Lung (tissue), 13 donors: ENCODE measurements around the gene ZBTB44. TPM values are rescaled to one million over a fixed set of nuclear protein-coding genes. Genes with fewer than 3 reads are reported as not detected.

Source experiments
- ATAC-seq: fragments of 200-7000 bp; cut with Tn5 transposase; one replicate; pipeline ENCODE4 v1.9.1; 2020; ENCODE audit warnings: moderate number of reproducible peaks; ENCODE audit not compliant: insufficient read depth, low FRiP score
- DNase-seq, 3 donors: peaks; one replicate each; pipeline ENCODE4 v3.0.0-alpha.2; 2013 to 2017
- H3K27ac ChIP-seq, 2 donors: one replicate each; pipeline ENCODE4 v1.5.1; 2013; ENCODE audit warnings: mild to moderate bottlenecking in 2 of 2, moderate library complexity in 2 of 2, control low read depth in 1 of 2, inconsistent platforms in 1 of 2, low read depth in 1 of 2, low read length in 1 of 2
- H3K27me3 ChIP-seq, 3 donors: one replicate each; pipeline ENCODE4 v1.5.1; 2013; ENCODE audit warnings: low read length in 2 of 3; ENCODE audit not compliant: control insufficient read depth in 3 of 3, insufficient read depth in 3 of 3
- H3K36me3 ChIP-seq, 4 donors: one replicate each; pipeline ENCODE4 v1.5.1; 2013; ENCODE audit warnings: low read length in 4 of 4, mild to moderate bottlenecking in 1 of 4, moderate library complexity in 1 of 4; ENCODE audit not compliant: control insufficient read depth in 4 of 4, insufficient read depth in 4 of 4
- H3K4me1 ChIP-seq, 5 donors: one replicate each; pipeline ENCODE4 v1.5.1; 2013; ENCODE audit warnings: low read length in 5 of 5, mild to moderate bottlenecking in 2 of 5, moderate library complexity in 1 of 5; ENCODE audit not compliant: control insufficient read depth in 5 of 5, insufficient read depth in 5 of 5
- H3K4me3 ChIP-seq: one replicate; pipeline ENCODE4 v1.5.1; 2013; ENCODE audit warnings: mild to moderate bottlenecking, control low read depth, moderate library complexity
- H3K9ac ChIP-seq, 2 donors: one replicate each; pipeline ENCODE4 v1.5.1; 2013; ENCODE audit warnings: low read length in 2 of 2, control low read depth in 1 of 2; ENCODE audit not compliant: insufficient read depth in 1 of 2
- H3K9me3 ChIP-seq, 4 donors: one replicate each; pipeline ENCODE4 v1.5.1; 2013; ENCODE audit warnings: low read length in 3 of 4, mild to moderate bottlenecking in 1 of 4, moderate library complexity in 1 of 4; ENCODE audit not compliant: control insufficient read depth in 4 of 4, insufficient read depth in 3 of 4
- WGBS, 2 donors: extraction: QIAGEN DNeasy Blood & Tissue Kit; methylation state at CpG; one replicate each; pipeline ENCODE4 v1.1.7; 2013; 5-methylcytosine and 5-hydroxymethylcytosine counted together
- polyA plus RNA-seq, 2 donors: library from polyadenylated mRNA; stranded (reverse); fragments of 200-250 nt; gene quantifications; one replicate each; pipeline ENCODE4 v1.2.1, GENCODE V29; 2013
- small RNA-seq: library from RNA; depleted of rRNA; stranded (forward); fragments of <200 nt; gene quantifications from one replicate; pipeline ENCODE3, GENCODE V24; 2014; ENCODE audit warnings: low replicate concordance
- total RNA-seq, 2 donors: library from RNA; depleted of rRNA in 1 of 2; stranded (reverse); fragments of >200 nt in 1 of 2; gene quantifications; one replicate each; pipeline ENCODE4 v1.2.1, GENCODE V29; 2014 to 2021
- TF ChIP-seq, protein P1 (sequence below): IDR thresholded peaks from 2 replicates; pipeline ENCODE4 v1.5.1; 2012; ENCODE audit warnings: mild to moderate bottlenecking; ENCODE audit errors: control extremely low read depth, extremely low read depth
- donor health status: control.
- donor health status: control.
- donor health status: Bipolar disorder and iron deficiency.
- donor health status: healthy.
- donor health status: DM: yes; HTN: yes; CAD: no.

ZBTB44 gene
- total and polyA plus RNA-seq, 4 donors: 8.6 to 72.7 (median 20.8) TPM

GRCh38 chr11:130179396-130180306 is 135.1 kb downstream of the ZBTB44 start:
- Histone ChIP-seq H3K9ac (peak overlapping the region in 1 of 2 donors; percentile 13), H3K4me3 (no peak overlapping the region), H3K4me1 (peaks cover 7 to 24% (median 11%) of the 10 kb centered on the region in 5 donors), H3K9me3 (peaks cover 0 to under 1% (median 0%) of the 10 kb centered on the region in 4 donors), H3K27ac (peak overlapping the region in 1 of 2 donors; percentile 28), H3K27me3 (no peaks in the 10 kb centered on the region), H3K36me3 (no peaks in the 10 kb centered on the region)
- 70 to 82% methylated on average over 21 of the region's 21 CpGs for WGBS, 2 donors
- no peak for ATAC-seq
- TF ChIP-seq, protein P1, sequence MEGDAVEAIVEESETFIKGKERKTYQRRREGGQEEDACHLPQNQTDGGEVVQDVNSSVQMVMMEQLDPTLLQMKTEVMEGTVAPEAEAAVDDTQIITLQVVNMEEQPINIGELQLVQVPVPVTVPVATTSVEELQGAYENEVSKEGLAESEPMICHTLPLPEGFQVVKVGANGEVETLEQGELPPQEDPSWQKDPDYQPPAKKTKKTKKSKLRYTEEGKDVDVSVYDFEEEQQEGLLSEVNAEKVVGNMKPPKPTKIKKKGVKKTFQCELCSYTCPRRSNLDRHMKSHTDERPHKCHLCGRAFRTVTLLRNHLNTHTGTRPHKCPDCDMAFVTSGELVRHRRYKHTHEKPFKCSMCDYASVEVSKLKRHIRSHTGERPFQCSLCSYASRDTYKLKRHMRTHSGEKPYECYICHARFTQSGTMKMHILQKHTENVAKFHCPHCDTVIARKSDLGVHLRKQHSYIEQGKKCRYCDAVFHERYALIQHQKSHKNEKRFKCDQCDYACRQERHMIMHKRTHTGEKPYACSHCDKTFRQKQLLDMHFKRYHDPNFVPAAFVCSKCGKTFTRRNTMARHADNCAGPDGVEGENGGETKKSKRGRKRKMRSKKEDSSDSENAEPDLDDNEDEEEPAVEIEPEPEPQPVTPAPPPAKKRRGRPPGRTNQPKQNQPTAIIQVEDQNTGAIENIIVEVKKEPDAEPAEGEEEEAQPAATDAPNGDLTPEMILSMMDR: no peak
- no peak for DNase-seq

DNA sequence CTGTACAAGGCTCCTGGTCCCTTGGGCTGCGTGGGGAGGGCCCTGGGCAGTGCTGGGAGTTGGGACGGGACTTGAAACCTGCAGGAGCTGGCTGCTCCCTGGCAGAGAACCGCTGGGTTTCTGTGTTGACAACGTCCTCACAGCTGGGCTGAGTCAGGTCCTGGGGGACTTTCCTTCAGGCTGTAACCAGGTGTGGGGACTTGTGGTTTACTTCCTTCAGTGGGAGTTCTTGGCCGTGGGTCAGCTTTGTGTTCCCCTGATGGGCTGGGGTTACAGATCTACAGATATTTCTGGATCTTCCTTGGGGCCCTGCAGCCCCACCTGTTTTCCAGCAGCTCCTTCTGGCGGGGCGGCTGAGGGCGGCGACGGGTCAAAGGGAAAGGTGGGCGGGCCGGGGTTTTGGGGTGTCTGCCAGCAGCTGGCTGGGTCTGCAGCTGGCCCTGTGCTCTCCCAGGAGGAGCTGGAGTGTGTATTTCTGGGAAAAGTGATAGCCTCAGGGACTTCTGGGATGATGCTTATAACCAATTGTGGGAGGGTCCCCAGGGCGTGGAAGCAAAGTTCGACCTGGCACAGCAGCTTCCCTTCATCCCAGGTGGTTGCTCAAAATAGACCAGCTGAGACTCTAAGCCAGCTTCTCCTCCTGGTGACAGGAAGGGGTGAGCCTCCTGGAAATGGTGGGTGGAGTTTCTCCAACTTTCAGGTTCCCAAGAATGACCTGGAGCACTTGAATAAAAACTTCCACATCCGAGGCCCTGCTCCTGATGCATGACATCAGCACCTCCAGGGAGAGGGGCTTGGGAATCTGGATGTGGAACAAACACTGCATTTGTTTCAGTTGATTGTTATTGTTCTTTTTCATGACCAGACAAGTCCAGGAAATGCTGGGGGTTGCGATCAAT is 136.0 kb downstream of the ZBTB44 start:
- Histone ChIP-seq H3K9me3 (peaks cover 0 to 3% (median 0%) of the 10 kb centered on the region in 4 donors), H3K4me1 (peaks cover 4 to 24% (median 11%) of the 10 kb centered on the region in 5 donors), H3K4me3 (no peak overlapping the region), H3K9ac (no peak overlapping the region), H3K27me3 (no peaks in the 10 kb centered on the region), H3K27ac (no peak overlapping the region), H3K36me3 (no peaks in the 10 kb centered on the region)
- DNase-seq (peak in 1 of 3 donors; percentile 12), ATAC-seq (no peak)
- WGBS, 2 donors: 62 to 77% methylated on average over 16 of the region's 16 CpGs
- TF ChIP-seq, protein P1: no peak

- no peaks in the 10 kb centered on the region for H3K36me3 ChIP-seq
- H3K27me3 ChIP-seq: no peaks in the 10 kb centered on the region
- no peak overlapping the region for H3K27ac ChIP-seq
- WGBS, 2 donors: 89 to 90% methylated on average over 10 of the region's 10 CpGs
- TF ChIP-seq, protein P1: no peak
- H3K9me3 ChIP-seq: peaks cover 0 to 3% (median 0%) of the 10 kb centered on the region in 4 donors
- DNase-seq (no peak), ATAC-seq (no peak)
- no peak overlapping the region for H3K4me3 ChIP-seq
- H3K4me1 ChIP-seq: peaks cover 4 to 24% (median 11%) of the 10 kb centered on the region in 5 donors
- no peak overlapping the region for H3K9ac ChIP-seq
Observed at GRCh38 chr11:130177782-130178181, 136.9 kb downstream of the ZBTB44 start.

Small RNAs within 50 kb of the gene (small RNA-seq; reads per million reads assigned to genes)
- not detected for gene RN7SL778P

Other genes starting within 250 kb of the ZBTB44 start
- 100 to 1,000 TPM; 527 to 532 TPM for gene APLP2, start 245.0 kb downstream of the ZBTB44 start, total RNA-seq
- 100 to 1,000 TPM; 235 to 521 TPM for gene APLP2, start 245.0 kb downstream of the ZBTB44 start, polyA plus RNA-seq
- 10 to 100 TPM; 24.3 to 81.1 TPM for gene ST14, start 155.1 kb downstream of the ZBTB44 start, total RNA-seq
- 10 to 100 TPM; 37.7 to 70.5 TPM for gene ST14, start 155.1 kb downstream of the ZBTB44 start, polyA plus RNA-seq
- gene ADAMTS8, start 113.7 kb upstream of the ZBTB44 start, total RNA-seq: 10 to 100 TPM; 11.3 to 47.7 TPM
- 10 to 100 TPM; 18.3 to 25.9 TPM for gene ADAMTS8, start 113.7 kb upstream of the ZBTB44 start, polyA plus RNA-seq
- 10 to 100 TPM; 17.6 to 22.9 TPM for gene ADAMTS15, start 133.7 kb upstream of the ZBTB44 start, total RNA-seq
- 1 to 10 TPM; 4.4 to 9.0 TPM for gene ADAMTS15, start 133.7 kb upstream of the ZBTB44 start, polyA plus RNA-seq